ENCODE data around the gene CDKL1. TPM values are rescaled to one million over a fixed set of nuclear protein-coding genes. Genes with fewer than 3 reads are reported as not detected.
"Not testable (repeated sequence)": the region's sequence is repeated elsewhere in the genome, so short reads cannot be mapped to it uniquely, and the experiment has no call there.

The CDKL1 gene
- polyA plus RNA-seq, 1 experiment, result 2.5 TPM

DNA sequence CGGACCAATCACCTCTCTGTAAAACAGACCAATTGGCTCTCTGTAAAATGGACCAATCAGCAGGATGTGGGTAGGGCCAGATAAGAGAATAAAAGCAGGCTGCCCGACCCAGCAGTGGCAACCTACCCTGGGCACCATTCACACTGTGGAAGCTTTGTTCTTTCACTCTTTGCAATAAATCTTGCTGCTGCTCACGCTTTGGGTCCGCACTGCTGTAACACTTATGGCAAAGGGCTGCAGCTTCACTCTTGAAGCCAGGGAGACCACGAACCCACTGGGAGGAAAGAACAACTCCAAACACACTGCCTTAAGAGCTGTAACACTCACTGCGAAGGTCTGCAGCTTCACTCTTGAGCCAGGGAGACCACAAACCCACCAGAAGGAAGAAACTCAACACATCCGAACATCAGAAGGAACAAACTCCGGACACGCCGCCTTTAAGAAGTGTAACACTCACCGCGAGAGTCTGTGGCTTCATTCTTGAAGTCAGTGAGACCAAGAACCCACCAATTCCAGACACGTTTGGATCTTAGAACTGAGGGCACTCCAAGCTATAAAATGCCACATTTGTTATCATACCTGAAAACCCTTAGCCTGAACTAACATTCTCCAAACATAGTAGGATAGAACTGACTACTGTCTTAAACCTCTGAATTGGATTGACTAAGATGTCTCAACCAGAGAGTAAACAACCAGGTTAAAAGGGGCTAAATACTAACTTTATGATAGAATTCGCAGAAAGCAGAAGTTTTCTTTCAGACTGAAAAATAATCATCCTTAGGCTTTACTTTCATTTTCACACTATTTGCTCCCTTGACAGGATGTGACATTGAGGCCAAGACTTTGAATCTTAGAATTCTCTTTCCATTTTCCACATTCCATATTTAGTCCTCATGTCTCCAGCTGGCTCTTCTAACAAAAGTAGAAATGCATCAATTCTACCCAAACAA, 33.6 kb downstream of the CDKL1 start:
- CTCF ChIA-PET, result interaction anchor here (0.6 to 0.7 kb wide), 2 partner anchors 32 to 500 kb away, joined by 3 read pairs; no protein-coding TSS in a partner anchor
- no peak overlapping the region for H3K4me3 ChIP-seq (ENCODE audit: low read depth, low read length)
- H3K36me3 ChIP-seq (ENCODE audit: control insufficient read depth, insufficient read depth, low read length), result no peaks in the 10 kb centered on the region
- POLR2A ChIA-PET, result no interaction called here
- H3K27me3 ChIP-seq (ENCODE audit: control insufficient read depth, insufficient read depth, low read length), result no peaks in the 10 kb centered on the region
- no peak for DNase-seq (ENCODE audit: low read depth)
- no peak for TF ChIP-seq CTCF (IDR thresholded peaks at IDR 0.05; ENCODE audit: insufficient read depth, low read depth, low read length)

GRCh38 chr14:50361473-50362403, 34.9 kb downstream of the CDKL1 start:
- CTCF ChIA-PET, result interaction anchor here (0.7 kb wide), 1 partner anchor 22 kb away, joined by 3 read pairs; no protein-coding TSS in a partner anchor
- H3K27me3 ChIP-seq (ENCODE audit: control insufficient read depth, insufficient read depth, low read length); DNase-seq (ENCODE audit: low read depth); H3K36me3 ChIP-seq (ENCODE audit: control insufficient read depth, insufficient read depth, low read length); H3K4me3 ChIP-seq (ENCODE audit: low read depth, low read length); POLR2A ChIA-PET: not testable (repeated sequence)

- DNase-seq (ENCODE audit: low read depth), result no peak
- Histone ChIP-seq H3K36me3 (ENCODE audit: control insufficient read depth, insufficient read depth, low read length) (no peaks in the 10 kb centered on the region), H3K27me3 (ENCODE audit: control insufficient read depth, insufficient read depth, low read length) (no peaks in the 10 kb centered on the region), H3K4me3 (ENCODE audit: low read depth, low read length) (no peak overlapping the region)
- no peak for TF ChIP-seq CTCF (IDR thresholded peaks at IDR 0.05; ENCODE audit: insufficient read depth, low read depth, low read length)
- ChIA-PET CTCF (interaction anchor here (0.7 kb wide), 1 partner anchor 23 kb away, joined by 3 read pairs; no protein-coding TSS in a partner anchor), POLR2A (no interaction called here)
Observed at GRCh38 chr14:50360851-50361250, 35.8 kb downstream of the CDKL1 start.

DNA sequence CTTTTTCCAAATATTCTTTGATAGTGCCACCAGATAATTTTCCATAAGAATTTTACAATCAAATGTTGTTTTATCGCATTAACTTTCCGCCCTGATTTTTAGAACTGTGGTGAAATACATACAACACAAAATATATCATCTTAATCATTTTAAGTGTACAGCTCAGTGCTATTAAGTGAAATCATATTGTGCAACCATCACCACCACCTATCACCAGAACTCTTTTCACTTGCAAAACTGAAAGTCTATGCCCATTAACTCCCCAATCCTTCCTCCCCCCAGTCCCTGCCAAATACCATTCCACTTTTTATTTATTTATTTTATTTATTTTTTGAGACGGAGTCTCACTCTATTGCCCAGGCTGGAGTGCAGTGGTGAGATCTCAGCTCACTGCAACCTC, 36.6 kb downstream of the CDKL1 start:
- POLR2A ChIA-PET, result no interaction called here
- H3K4me3 ChIP-seq (ENCODE audit: low read depth, low read length), result no peak overlapping the region
- no peak for TF ChIP-seq CTCF (IDR thresholded peaks at IDR 0.05; ENCODE audit: insufficient read depth, low read depth, low read length)
- CTCF ChIA-PET, result interaction anchor here (0.8 to 1.3 kb wide), 3 partner anchors 10 to 36 kb away, joined by 3 to 4 read pairs (median 3); partner anchors contain the start of gene CDKL1
- no peaks in the 10 kb centered on the region for H3K27me3 ChIP-seq (ENCODE audit: control insufficient read depth, insufficient read depth, low read length)
- DNase-seq (ENCODE audit: low read depth), result no peak
- no peaks in the 10 kb centered on the region for H3K36me3 ChIP-seq (ENCODE audit: control insufficient read depth, insufficient read depth, low read length)

GRCh38 chr14:50359631-50360030, 37.0 kb downstream of the CDKL1 start:
- TF ChIP-seq CTCF (IDR thresholded peaks at IDR 0.05; ENCODE audit: insufficient read depth, low read depth, low read length), result no peak
- POLR2A ChIA-PET, result no interaction called here

More at GRCh38 chr14:50359631-50360030, 37.0 kb downstream of the CDKL1 start:
- Histone ChIP-seq H3K27me3 (ENCODE audit: control insufficient read depth, insufficient read depth, low read length) (no peaks in the 10 kb centered on the region), H3K36me3 (ENCODE audit: control insufficient read depth, insufficient read depth, low read length) (no peaks in the 10 kb centered on the region), H3K4me3 (ENCODE audit: low read depth, low read length) (no peak overlapping the region)
- CTCF ChIA-PET, result interaction anchor here (0.8 to 1.3 kb wide), 3 partner anchors 9 to 37 kb away, joined by 3 to 4 read pairs (median 3); partner anchors contain the start of gene CDKL1
- no peak for DNase-seq (ENCODE audit: low read depth)
